ENCODE measurements around the gene HAUS3. TPM values are rescaled to one million over a fixed set of nuclear protein-coding genes. Genes with fewer than 3 reads are reported as not detected.

HAUS3 gene
- polyA plus RNA-seq, 1 donor = 16.0 TPM

GRCh38 chr4:2178986-2179385 lies 62.9 kb downstream of the HAUS3 start:
- H3K36me3 ChIP-seq (ENCODE audit: control insufficient read depth, insufficient read depth, low read length) = no peaks in the 10 kb centered on the region
- no peak overlapping the region for H3K4me3 ChIP-seq (ENCODE audit: low read length)
- no peak overlapping the region for H3K27ac ChIP-seq (ENCODE audit: low read length)
- no peaks in the 10 kb centered on the region for H3K27me3 ChIP-seq (ENCODE audit: control insufficient read depth, insufficient read depth, low read length)
- no peaks in the 10 kb centered on the region for H3K4me1 ChIP-seq (ENCODE audit: control insufficient read depth, insufficient read depth, low read length)
- H3K9me3 ChIP-seq (ENCODE audit: control insufficient read depth, low read depth, low read length) = peaks cover 6% of the 10 kb centered on the region
- no peak for DNase-seq
- no CpG with 5 or more reads among the region's 1 CpG for WGBS (ENCODE audit: insufficient coverage, low lambda C conversion rate)

Other genes starting within 250 kb of the HAUS3 start
- 37.3 TPM for gene NELFA, start 233.1 kb downstream of the HAUS3 start, polyA plus RNA-seq
- 1.2 TPM for gene NAT8L, start 182.8 kb downstream of the HAUS3 start, polyA plus RNA-seq
- 2.3 TPM for gene POLN, start within 50 bp of the HAUS3 start, polyA plus RNA-seq
- gene MXD4, start 20.0 kb upstream of the HAUS3 start, polyA plus RNA-seq = 52.4 TPM
- 7.4 TPM for gene ZFYVE28, start 176.5 kb upstream of the HAUS3 start, polyA plus RNA-seq
- gene CFAP99, start 176.8 kb upstream of the HAUS3 start, polyA plus RNA-seq = 0.09 TPM
- 37.9 TPM for gene RNF4, start 227.0 kb upstream of the HAUS3 start, polyA plus RNA-seq